ENCODE data around the gene DGLUCY.
"Not testable (repeated sequence)": the region's sequence is repeated elsewhere in the genome, so short reads cannot be mapped to it uniquely, and the experiment has no call there.

DGLUCY gene

GRCh38 chr14:91173221-91173670 is 59.4 kb downstream of the DGLUCY start:
- peak; percentile 87 for DNase-seq

GRCh38 chr14:91173904-91174303 is 60.0 kb downstream of the DGLUCY start:
- DNase-seq = no peak

GRCh38 chr14:91175291-91176201 is 61.7 kb downstream of the DGLUCY start:
- no peak for DNase-seq

DNA sequence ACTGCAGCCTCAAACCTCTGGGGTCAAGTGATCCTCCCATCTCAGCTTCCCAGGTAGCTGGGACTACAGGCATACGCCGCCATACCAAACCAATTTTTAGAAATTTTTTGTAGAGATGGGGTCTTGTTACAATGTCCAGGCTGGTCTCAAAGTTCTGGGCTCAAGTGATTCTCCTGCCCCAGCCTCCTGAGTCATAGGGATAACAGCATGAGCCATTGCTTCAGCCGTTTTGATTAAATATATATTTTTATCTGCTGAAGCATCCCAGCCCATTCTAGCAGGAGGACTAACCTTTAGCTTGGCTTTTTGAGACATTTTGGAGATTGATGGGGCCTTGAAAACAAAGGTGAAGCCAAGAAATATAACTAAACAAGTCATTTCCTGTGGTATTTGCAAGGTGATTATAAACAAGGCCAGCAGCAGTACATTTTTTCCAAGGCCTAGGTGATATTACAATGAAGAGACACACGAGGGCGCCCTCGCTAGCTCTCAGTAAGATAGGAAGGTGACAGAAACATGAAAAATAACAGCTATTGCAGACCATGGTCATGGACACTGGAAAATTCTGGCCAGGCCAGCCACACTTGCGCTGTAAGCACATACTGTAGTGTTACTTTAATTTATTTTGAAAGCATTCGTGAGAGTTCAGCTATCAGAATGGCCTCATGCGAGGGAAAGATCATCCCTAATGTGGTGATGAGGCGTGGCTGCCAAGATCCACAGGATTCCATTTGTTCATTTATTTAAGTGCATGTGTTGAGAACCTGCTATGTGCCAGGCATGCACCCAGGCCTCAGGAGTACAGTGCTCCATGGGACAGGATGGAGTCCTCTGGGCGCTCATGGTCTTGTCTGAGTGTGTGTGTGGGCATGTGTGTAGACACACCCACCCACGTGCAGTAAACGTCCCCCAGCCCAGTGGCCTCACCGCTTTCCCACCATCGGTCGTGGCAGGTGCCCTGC is 63.5 kb downstream of the DGLUCY start:
- peak; percentile 80 for DNase-seq

DNA sequence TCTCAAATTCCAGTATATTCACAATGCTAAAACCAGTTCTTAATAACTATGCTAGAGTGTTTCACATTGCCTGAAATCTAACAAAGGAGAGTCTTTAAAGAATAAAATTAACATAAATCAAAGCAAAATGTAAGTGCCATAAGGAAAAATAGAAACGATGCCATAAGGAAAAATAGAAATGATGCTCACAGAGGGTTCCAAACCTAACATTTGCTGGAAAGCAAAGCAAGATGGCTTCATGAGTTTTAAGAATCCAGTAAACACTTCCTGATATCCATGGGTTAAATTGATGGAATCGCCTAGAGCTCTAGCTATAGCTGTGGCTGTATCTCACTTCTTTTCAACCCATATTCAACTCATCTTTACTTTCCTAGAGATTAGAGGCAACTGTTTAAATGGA is 66.7 kb downstream of the DGLUCY start:
- no peak for DNase-seq

GRCh38 chr14:91182753-91183152 is 68.9 kb downstream of the DGLUCY start:
- DNase-seq = not testable (repeated sequence)

GRCh38 chr14:91184559-91184958 is 70.7 kb downstream of the DGLUCY start:
- DNase-seq = no peak

DNA sequence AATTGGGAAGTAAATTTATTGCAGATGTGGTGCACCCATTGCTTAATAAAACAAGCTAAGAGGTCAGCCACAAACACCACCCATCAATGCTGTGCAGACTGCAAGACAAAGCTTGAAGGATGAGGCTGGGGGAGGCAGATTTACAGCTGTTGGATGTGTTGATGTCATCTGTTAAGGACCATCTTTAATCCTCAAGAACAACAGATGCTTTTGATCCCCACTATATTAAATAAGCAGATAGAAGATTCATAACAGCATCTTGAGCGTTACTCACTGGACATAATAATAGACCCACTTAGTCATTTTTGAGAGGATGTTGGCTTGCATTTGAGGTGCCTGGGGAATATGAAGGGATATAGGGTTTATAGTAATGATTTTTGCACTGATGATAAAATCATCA is 71.8 kb downstream of the DGLUCY start:
- no peak for DNase-seq

- DNase-seq = no peak
Measured at GRCh38 chr14:91186515-91187066, 72.7 kb downstream of the DGLUCY start.

- no peak for DNase-seq
Measured at GRCh38 chr14:91187271-91187670, 73.4 kb downstream of the DGLUCY start.

GRCh38 chr14:91190853-91191252 is 77.0 kb downstream of the DGLUCY start:
- no peak for DNase-seq

DNA sequence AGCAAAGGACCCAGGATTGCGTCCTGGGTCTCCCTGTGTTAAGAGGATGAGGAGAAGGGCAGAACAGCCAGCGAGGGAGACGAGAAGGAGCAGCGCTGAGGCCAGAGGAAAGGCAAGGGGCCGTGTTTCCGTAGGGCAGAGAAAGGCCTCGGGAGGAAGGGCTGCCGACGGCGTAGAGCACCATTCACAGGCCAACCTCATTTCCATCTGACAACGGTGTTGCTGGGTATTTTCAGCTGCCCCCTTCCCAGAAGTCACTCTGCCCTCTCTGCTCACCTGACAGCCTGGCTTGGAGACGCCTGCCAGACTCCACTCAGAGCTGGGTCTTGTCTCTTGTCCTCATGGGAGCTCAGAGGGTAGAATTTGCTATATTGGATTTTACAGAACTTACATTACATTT is 79.2 kb downstream of the DGLUCY start:
- DNase-seq = no peak

DNA sequence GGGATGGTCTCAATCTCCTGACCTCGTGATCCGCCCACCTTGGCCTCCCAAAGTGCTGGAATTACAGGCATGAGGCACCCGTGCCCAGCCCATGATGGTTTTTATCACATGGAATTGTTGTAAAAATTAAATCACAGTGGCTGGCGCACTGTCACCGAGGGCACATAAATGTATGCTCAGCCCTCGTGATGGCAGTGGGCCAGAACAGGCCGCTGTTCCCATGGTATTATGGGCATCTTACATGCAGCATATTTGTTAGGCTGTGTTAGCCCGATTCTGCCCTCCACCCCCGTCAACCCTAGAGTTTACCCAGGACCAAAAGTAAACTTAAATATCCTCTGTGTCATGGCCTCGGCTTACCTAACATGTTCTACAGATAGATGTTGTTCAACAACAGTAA is 82.0 kb downstream of the DGLUCY start:
- no peak for DNase-seq

DNA sequence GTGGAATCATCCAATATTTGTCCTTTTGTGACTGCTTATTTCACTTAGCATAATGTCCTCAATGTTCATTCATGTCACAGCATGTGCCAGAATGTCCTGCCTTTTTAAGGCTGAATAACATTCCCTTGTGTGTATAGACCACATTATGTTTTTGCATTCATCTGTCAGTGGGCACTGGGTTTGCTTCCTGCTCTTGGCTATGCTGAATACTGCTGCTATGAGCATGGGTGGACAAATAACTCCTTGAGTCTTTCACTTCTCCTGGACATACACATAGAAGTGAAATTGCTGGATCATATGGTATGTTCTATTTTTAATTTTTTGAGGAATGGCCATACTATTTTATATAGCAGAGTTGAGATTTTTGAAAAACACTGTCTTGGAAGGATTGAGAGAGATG is 83.8 kb downstream of the DGLUCY start:
- no peak for DNase-seq

GRCh38 chr14:91200802-91201201 is 86.9 kb downstream of the DGLUCY start:
- not testable (repeated sequence) for DNase-seq

DNA sequence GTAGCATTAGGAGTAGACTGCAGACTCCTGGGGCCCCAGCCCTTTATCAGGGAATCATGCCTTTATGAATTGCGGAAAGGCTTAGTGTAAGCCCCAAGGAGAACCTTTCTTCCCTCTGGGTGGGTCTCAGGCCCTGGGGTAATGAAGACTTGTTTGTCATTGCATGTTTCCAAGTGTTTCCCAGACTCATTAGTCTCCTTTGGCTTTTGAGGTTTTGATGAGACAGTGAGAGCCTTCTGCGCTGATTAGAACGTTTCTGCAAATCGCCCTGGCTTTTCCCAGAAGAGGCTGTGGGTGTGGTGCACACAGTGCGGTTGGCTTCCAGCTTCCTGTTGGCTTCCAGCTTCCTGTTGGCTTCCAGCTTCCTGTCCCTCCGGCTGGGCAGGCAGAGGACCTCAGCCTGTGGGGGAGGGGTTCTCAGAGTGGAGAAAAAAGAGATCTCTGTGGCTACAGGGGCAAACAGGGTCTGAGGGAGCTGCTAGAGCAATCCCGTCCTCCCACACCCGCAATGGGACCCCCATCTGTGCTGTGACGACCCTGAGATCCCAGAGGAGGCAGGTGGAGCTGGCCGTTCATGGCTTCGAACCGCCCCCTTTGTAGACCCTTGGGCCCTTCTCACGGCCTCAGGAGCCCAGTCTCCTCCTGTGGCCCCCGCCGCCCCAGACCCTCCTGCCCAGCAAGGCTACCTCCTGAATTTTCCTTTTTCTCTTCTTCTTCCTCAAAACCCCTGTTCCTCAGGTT is 88.5 kb downstream of the DGLUCY start:
- no peak for DNase-seq

DNA sequence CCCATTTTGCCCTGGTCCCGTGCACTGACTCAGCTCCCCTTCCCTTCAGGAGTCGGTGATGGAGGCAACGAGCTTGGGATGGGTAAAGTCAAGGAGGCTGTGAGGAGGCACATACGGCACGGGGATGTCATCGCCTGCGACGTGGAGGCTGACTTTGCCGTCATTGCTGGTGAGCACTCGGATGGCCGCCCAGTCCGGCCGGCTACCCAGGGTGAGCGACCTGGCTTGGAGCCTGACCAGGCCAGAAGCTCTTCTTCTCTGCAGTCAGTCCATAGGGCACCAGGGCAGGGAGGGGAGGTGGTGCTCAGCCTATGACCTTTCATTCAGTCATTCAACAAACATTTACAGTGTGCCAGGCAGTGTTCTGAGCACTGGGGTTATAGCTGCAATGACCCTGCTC is 90.8 kb downstream of the DGLUCY start:
- no peak for DNase-seq

- DNase-seq = no peak
Measured at GRCh38 chr14:91205459-91205858, 91.6 kb downstream of the DGLUCY start.

DNA sequence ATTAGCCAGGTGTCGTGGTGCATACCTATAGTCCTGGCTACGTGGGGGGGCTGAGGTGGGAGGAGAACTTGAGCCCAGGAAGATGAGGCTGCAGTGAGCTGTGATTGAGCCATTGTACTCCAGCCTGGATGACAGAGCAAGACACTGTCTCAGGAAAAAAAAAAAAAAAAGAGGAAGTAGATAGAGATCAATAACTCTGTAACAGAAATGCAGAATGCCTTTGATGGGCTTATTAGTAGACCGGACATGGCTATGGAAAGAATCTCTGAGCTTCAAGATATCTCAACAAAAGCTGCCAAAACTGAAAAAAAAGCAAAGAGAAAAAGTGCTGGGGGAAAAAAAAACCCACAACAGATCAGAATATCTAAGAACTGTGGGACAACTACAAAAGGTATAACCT is 93.1 kb downstream of the DGLUCY start:
- DNase-seq = no peak

GRCh38 chr14:91211017-91211416 is 97.1 kb downstream of the DGLUCY start:
- DNase-seq = no peak

GRCh38 chr14:91214306-91214705 is 100.4 kb downstream of the DGLUCY start:
- DNase-seq = no peak

DNA sequence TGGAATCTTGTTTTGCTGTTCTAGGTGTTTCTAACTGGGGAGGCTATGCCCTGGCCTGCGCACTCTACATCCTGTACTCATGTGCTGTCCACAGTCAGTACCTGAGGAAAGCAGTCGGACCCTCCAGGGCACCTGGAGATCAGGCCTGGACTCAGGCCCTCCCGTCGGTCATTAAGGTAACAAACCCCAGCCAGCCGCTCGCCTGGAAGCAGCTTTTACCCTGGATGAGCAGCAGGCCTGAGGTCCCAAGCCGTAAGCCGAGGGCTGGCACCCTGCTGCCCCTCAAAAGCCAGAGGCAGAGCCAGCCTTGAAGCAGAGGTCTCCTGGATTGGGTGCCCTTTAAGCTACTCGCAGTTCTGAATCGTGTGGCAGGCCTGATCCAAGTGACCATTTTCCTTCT is 101.5 kb downstream of the DGLUCY start:
- no peak for DNase-seq
